Upper lobe of left lung (tissue), 6 donors: ENCODE measurements around the gene GPR68. TPM values are rescaled to one million over a fixed set of nuclear protein-coding genes. Genes with fewer than 3 reads are reported as not detected.
"Not testable (repeated sequence)": the region's sequence is repeated elsewhere in the genome, so short reads cannot be mapped to it uniquely, and the experiment has no call there.

Experiments
- ATAC-seq, 2 donors: fragments of 200-7000 bp; cut with Tn5 transposase; one replicate each; pipeline ENCODE4 v1.9.1; 2022; ENCODE audit warnings: mild to moderate bottlenecking in 2 of 2, moderate library complexity in 2 of 2; ENCODE audit not compliant: low FRiP score in 2 of 2
- DNase-seq, 2 donors: peaks; one replicate each; pipeline ENCODE4 v3.0.0-alpha.2; 2019 to 2020
- H3K27ac ChIP-seq, 4 donors: fragments of 200-600 bp; sonication (generic); one replicate each; pipeline ENCODE4 v1.5.1; 2016 to 2019
- H3K27me3 ChIP-seq, 4 donors: fragments of 200-600 bp; sonication (generic); one replicate each; pipeline ENCODE4 v1.5.1; 2017 to 2019
- H3K36me3 ChIP-seq, 4 donors: fragments of 200-600 bp; sonication (generic); one replicate each; pipeline ENCODE4 v1.5.1; 2016 to 2019
- H3K4me1 ChIP-seq, 4 donors: fragments of 200-600 bp; sonication (generic); one replicate each; pipeline ENCODE4 v1.5.1; 2018 to 2019
- H3K4me3 ChIP-seq, 4 donors: fragments of 200-600 bp; sonication (generic); one replicate each; pipeline ENCODE4 v1.5.1; 2017 to 2019; ENCODE audit warnings: mild to moderate bottlenecking in 2 of 4, moderate library complexity in 1 of 4
- H3K9me3 ChIP-seq, 4 donors: fragments of 200-600 bp; sonication (generic); one replicate each; pipeline ENCODE4 v1.5.1; 2018 to 2019
- CTCF ChIP-seq, 6 experiments: fragments of 450-650 bp in 4 of 6; fragments of 200-600 bp in 2 of 6; sonication (generic) in 2 of 6; IDR thresholded peaks; one replicate each; pipeline ENCODE4 v1.5.1; 2016 to 2019; ENCODE audit warnings: antibody characterized with exemption in 6 of 6
- EP300 ChIP-seq, 4 donors: sonication (generic); formaldehyde crosslinking; IDR thresholded peaks; one replicate each; pipeline ENCODE4 v1.5.1; 2017; ENCODE audit warnings: antibody characterized with exemption in 4 of 4, control low read depth in 2 of 4
- POLR2A ChIP-seq, 4 donors: fragments of 450-650 bp; IDR thresholded peaks; one replicate each; pipeline ENCODE4 v1.5.1; 2016 to 2017; ENCODE audit warnings: antibody characterized with exemption in 4 of 4, mild to moderate bottlenecking in 2 of 4
- POLR2AphosphoS5 ChIP-seq, 2 donors: sonication (generic); formaldehyde crosslinking; IDR thresholded peaks; one replicate each; pipeline ENCODE4 v1.5.1; 2017; ENCODE audit warnings: antibody characterized with exemption in 2 of 2
- WGBS, 2 donors: methylation state at CpG; one replicate each; pipeline ENCODE4 v1.1.5; 2017 to 2018; 5-methylcytosine and 5-hydroxymethylcytosine counted together
- total RNA-seq, 6 donors: library from RNA; depleted of rRNA in 4 of 6; stranded (reverse); fragments of >200 nt in 4 of 6; gene quantifications; one replicate each; pipeline versions ENCODE4 v1.1.0 to v1.2.1, GENCODE V29; 2016 to 2021
- donor health status: DM: no; HTN: no; CAD: no; lungs with moderate emphysema.
- donor health status: DM: no; HTN: yes; CAD: no; lungs with severe emphysema.

Gene GPR68
- total RNA-seq, 6 donors from 2014 or later: 1.2 to 8.4 (median 3.3) TPM

GRCh38 chr14:91246051-91246852 is 1.7 kb upstream of the GPR68 start:
- H3K36me3 ChIP-seq: no peaks in the 10 kb centered on the region
- H3K4me1 ChIP-seq: peaks cover 40 to 65% (median 55%) of the 10 kb centered on the region in 4 donors
- TF ChIP-seq POLR2A (IDR thresholded peaks at IDR 0.05) (peak in 1 of 4 donors; percentile 28), CTCF (IDR thresholded peaks at IDR 0.05) (no peak)
- no peak overlapping the region for H3K4me3 ChIP-seq
- no peaks in the 10 kb centered on the region for H3K9me3 ChIP-seq
- peak overlapping the region in 1 of 4 donors; percentile 49 for H3K27ac ChIP-seq
- WGBS, 2 donors: 87 to 94% methylated on average over 10 to 15 of the region's 15 CpGs
- peak in 1 of 2 donors; percentile 60 for DNase-seq
- no peaks in the 10 kb centered on the region for H3K27me3 ChIP-seq
- no peak for ATAC-seq

GRCh38 chr14:91245616-91246015 is 1.1 kb upstream of the GPR68 start:
- H3K9me3 ChIP-seq, H3K36me3 ChIP-seq, DNase-seq, H3K4me3 ChIP-seq, H3K27me3 ChIP-seq, ATAC-seq: not testable (repeated sequence)
- WGBS, 2 donors: 96 to 100% methylated on average over 5 to 8 of the region's 8 CpGs
- peak overlapping the region in 3 of 4 donors; percentile 43 to 76 (median 73) for H3K27ac ChIP-seq
- peaks cover 34 to 58% (median 48%) of the 10 kb centered on the region in 4 donors for H3K4me1 ChIP-seq

- Histone ChIP-seq H3K27ac (peak overlapping the region; percentile 5 to 76 (median 59)), H3K27me3 (no peaks in the 10 kb centered on the region), H3K4me3 (peak overlapping the region in 2 of 4 donors; percentile 8 to 15), H3K36me3 (no peaks in the 10 kb centered on the region), H3K9me3 (no peaks in the 10 kb centered on the region), H3K4me1 (peaks cover 29 to 52% (median 42%) of the 10 kb centered on the region in 4 donors)
- DNase-seq: no peak
- WGBS, 2 donors: 77 to 83% methylated on average over 7 to 9 of the region's 9 CpGs
- TF ChIP-seq EP300 (IDR thresholded peaks at IDR 0.05): no peak
- no peak for TF ChIP-seq POLR2A (IDR thresholded peaks at IDR 0.05)
- no peak for TF ChIP-seq CTCF (IDR thresholded peaks at IDR 0.05)
- peak in 1 of 2 donors; percentile 5 for TF ChIP-seq POLR2AphosphoS5 (IDR thresholded peaks at IDR 0.05)
- peak in 1 of 2 donors; percentile 42 for ATAC-seq
These were observed 525 bp upstream of the GPR68 start for GRCh38 chr14:91245029-91245428.

GRCh38 chr14:91243074-91243471 is 1.4 kb downstream of the GPR68 start:
- Histone ChIP-seq H3K27me3 (no peaks in the 10 kb centered on the region), H3K9me3 (no peaks in the 10 kb centered on the region), H3K36me3 (no peaks in the 10 kb centered on the region), H3K4me3 (peak overlapping the region in 2 of 4 donors; percentile 2 to 3), H3K27ac (peak overlapping the region in 3 of 4 donors; percentile 28 to 76 (median 73)), H3K4me1 (peaks cover 21 to 43% (median 36%) of the 10 kb centered on the region in 4 donors)
- TF ChIP-seq CTCF (IDR thresholded peaks at IDR 0.05) (no peak), POLR2AphosphoS5 (IDR thresholded peaks at IDR 0.05) (no peak), EP300 (IDR thresholded peaks at IDR 0.05) (no peak), POLR2A (IDR thresholded peaks at IDR 0.05) (no peak)
- ATAC-seq (no peak), DNase-seq (no peak)
- 75 to 77% methylated on average over 6 of the region's 6 CpGs for WGBS, 2 donors

- DNase-seq: no peak
- Histone ChIP-seq H3K27ac (peak overlapping the region in 3 of 4 donors; percentile 28 to 76 (median 73)), H3K36me3 (no peaks in the 10 kb centered on the region), H3K27me3 (no peaks in the 10 kb centered on the region), H3K4me3 (peak overlapping the region in 2 of 4 donors; percentile 3 to 24), H3K4me1 (peaks cover 21 to 44% (median 36%) of the 10 kb centered on the region in 4 donors), H3K9me3 (no peaks in the 10 kb centered on the region)
- WGBS, 2 donors: 78 to 88% methylated on average over 4 of the region's 4 CpGs
- TF ChIP-seq EP300 (IDR thresholded peaks at IDR 0.05): no peak
- no peak for TF ChIP-seq POLR2A (IDR thresholded peaks at IDR 0.05)
- no peak for TF ChIP-seq POLR2AphosphoS5 (IDR thresholded peaks at IDR 0.05)
- TF ChIP-seq CTCF (IDR thresholded peaks at IDR 0.05): no peak
- ATAC-seq: no peak
These were observed 1.9 kb downstream of the GPR68 start for GRCh38 chr14:91242635-91243034.
